ENCODE data around the gene CYP3A4. TPM values are rescaled to one million over a fixed set of nuclear protein-coding genes. Genes with fewer than 3 reads are reported as not detected.
"Not testable (repeated sequence)": the region's sequence is repeated elsewhere in the genome, so short reads cannot be mapped to it uniquely, and the experiment has no call there.

Gene CYP3A4
- total RNA-seq, 1 experiment from 2014 or later: not detected

- in situ Hi-C loops (cut with HindIII; ENCODE audit: low pct_unique_long_range_greater_than_20kb, low sequenced_read_pairs): no loop called here
Measured at GRCh38 chr7:99768471-99768870, 15.5 kb downstream of the CYP3A4 start.

GRCh38 chr7:99767662-99768061 is 16.3 kb downstream of the CYP3A4 start:
- no peak for DNase-seq (ENCODE audit: low read depth)
- in situ Hi-C loops (cut with HindIII; ENCODE audit: low pct_unique_long_range_greater_than_20kb, low sequenced_read_pairs): no loop called here

More at GRCh38 chr7:99768471-99768870, 15.5 kb downstream of the CYP3A4 start:
- DNase-seq (ENCODE audit: low read depth): no peak

- in situ Hi-C loops (cut with HindIII; ENCODE audit: low pct_unique_long_range_greater_than_20kb, low sequenced_read_pairs): no loop called here
- no peak for DNase-seq (ENCODE audit: low read depth)
Measured at GRCh38 chr7:99766484-99767099, 17.4 kb downstream of the CYP3A4 start.

GRCh38 chr7:99764478-99764877 is 19.5 kb downstream of the CYP3A4 start:
- in situ Hi-C loops (cut with HindIII; ENCODE audit: low pct_unique_long_range_greater_than_20kb, low sequenced_read_pairs): no loop called here
- DNase-seq (ENCODE audit: low read depth): no peak

- in situ Hi-C loops (cut with HindIII; ENCODE audit: low pct_unique_long_range_greater_than_20kb, low sequenced_read_pairs): no loop called here
- DNase-seq (ENCODE audit: low read depth): no peak
Measured at GRCh38 chr7:99762680-99763327, 21.2 kb downstream of the CYP3A4 start.

GRCh38 chr7:99755085-99755484 is 28.9 kb downstream of the CYP3A4 start:
- in situ Hi-C loops (cut with HindIII; ENCODE audit: low pct_unique_long_range_greater_than_20kb, low sequenced_read_pairs): no loop called here
- DNase-seq (ENCODE audit: low read depth): no peak

- in situ Hi-C loops (cut with HindIII; ENCODE audit: low pct_unique_long_range_greater_than_20kb, low sequenced_read_pairs): no loop called here
- DNase-seq (ENCODE audit: low read depth): peak; percentile 20
Measured at GRCh38 chr7:99752356-99752755, 31.6 kb downstream of the CYP3A4 start.

GRCh38 chr7:99751322-99752052 is 32.5 kb downstream of the CYP3A4 start:
- peak; percentile 33 for DNase-seq (ENCODE audit: low read depth)
- in situ Hi-C loops (cut with HindIII; ENCODE audit: low pct_unique_long_range_greater_than_20kb, low sequenced_read_pairs): not testable (repeated sequence)

- DNase-seq (ENCODE audit: low read depth): no peak
- in situ Hi-C loops (cut with HindIII; ENCODE audit: low pct_unique_long_range_greater_than_20kb, low sequenced_read_pairs): no loop called here
Measured at GRCh38 chr7:99748846-99749579, 35.0 kb downstream of the CYP3A4 start.

GRCh38 chr7:99746915-99747314 is 37.1 kb downstream of the CYP3A4 start:
- in situ Hi-C loops (cut with HindIII; ENCODE audit: low pct_unique_long_range_greater_than_20kb, low sequenced_read_pairs); DNase-seq (ENCODE audit: low read depth): not testable (repeated sequence)

GRCh38 chr7:99745395-99745794 is 38.6 kb downstream of the CYP3A4 start:
- in situ Hi-C loops (cut with HindIII; ENCODE audit: low pct_unique_long_range_greater_than_20kb, low sequenced_read_pairs); DNase-seq (ENCODE audit: low read depth): not testable (repeated sequence)

GRCh38 chr7:99742737-99743394 is 41.1 kb downstream of the CYP3A4 start:
- no peak for DNase-seq (ENCODE audit: low read depth)
- in situ Hi-C loops (cut with HindIII; ENCODE audit: low pct_unique_long_range_greater_than_20kb, low sequenced_read_pairs): no loop called here

- in situ Hi-C loops (cut with HindIII; ENCODE audit: low pct_unique_long_range_greater_than_20kb, low sequenced_read_pairs): no loop called here
- DNase-seq (ENCODE audit: low read depth): no peak
Measured at GRCh38 chr7:99741441-99741795, 42.6 kb downstream of the CYP3A4 start.

GRCh38 chr7:99740573-99741440 is 43.2 kb downstream of the CYP3A4 start:
- no peak for DNase-seq (ENCODE audit: low read depth)
- in situ Hi-C loops (cut with HindIII; ENCODE audit: low pct_unique_long_range_greater_than_20kb, low sequenced_read_pairs): no loop called here

- no peak for DNase-seq (ENCODE audit: low read depth)
- in situ Hi-C loops (cut with HindIII; ENCODE audit: low pct_unique_long_range_greater_than_20kb, low sequenced_read_pairs): no loop called here
Measured at GRCh38 chr7:99739699-99740572, 44.0 kb downstream of the CYP3A4 start.

- in situ Hi-C loops (cut with HindIII; ENCODE audit: low pct_unique_long_range_greater_than_20kb, low sequenced_read_pairs): no loop called here
- no peak for DNase-seq (ENCODE audit: low read depth)
Measured at GRCh38 chr7:99737726-99738125, 46.3 kb downstream of the CYP3A4 start.

GRCh38 chr7:99736667-99737066 is 47.3 kb downstream of the CYP3A4 start:
- in situ Hi-C loops (cut with HindIII; ENCODE audit: low pct_unique_long_range_greater_than_20kb, low sequenced_read_pairs): not testable (repeated sequence)

More at GRCh38 chr7:99736667-99737066, 47.3 kb downstream of the CYP3A4 start:
- not testable (repeated sequence) for DNase-seq (ENCODE audit: low read depth)

Measured in Caki2 (cell line).